ENCODE data around the gene KLHL33. TPM values are rescaled to one million over a fixed set of nuclear protein-coding genes. Genes with fewer than 3 reads are reported as not detected.

Gene KLHL33
- total and polyA plus RNA-seq, 10 of the 15 experiments (the other 5 are each of a cell fraction or from before 2014, with no cell fraction given), result 0.01 to 0.16 (median 0.04) TPM; not detected in 5

GRCh38 chr14:20422886-20423285 lies 13.1 kb downstream of the KLHL33 start:
- ATAC-seq (no peak), FAIRE-seq (no peak), DNase-seq (ENCODE audit: low read depth, low spot score) (no peak)
- ChIA-PET POLR2A (interaction anchor here (0.7 to 1.1 kb wide), 2 partner anchors 9 to 11 kb away, joined by 3 to 5 read pairs; partner anchors contain the start of gene TEP1), SMC1A (ENCODE audit: uncharacterized antibody, unreplicated experiment) (interaction anchor here (0.9 to 2.7 kb wide), 4 partner anchors 8 to 94 kb away, joined by 3 to 18 read pairs (median 4); partner anchors contain the start of gene TEP1), RAD21 (ENCODE audit: unreplicated experiment) (no interaction called here), CTCF (interaction anchor here (1.8 to 8.6 kb wide), 3 partner anchors 8 to 95 kb away, joined by 4 to 70 read pairs (median 15); partner anchors contain the start of gene PNP)
- intact Hi-C loops (cut with micrococcal nuclease; ENCODE audit: unreplicated experiment), result no loop called here
- Histone ChIP-seq H3K4me1 (ENCODE audit: control insufficient read depth, insufficient read depth, low read length) (peaks cover 7% of the 10 kb centered on the region), H3K4me2 (ENCODE audit: control insufficient read depth, insufficient read depth) (no peak overlapping the region), H3K36me3 (ENCODE audit: control insufficient read depth in 2 of 2, insufficient read depth in 2 of 2, low read length in 1 of 2) (no peaks in the 10 kb centered on the region), H3K27ac (ENCODE audit: control insufficient read depth, insufficient read depth) (no peak overlapping the region), H3K27me3 (replicated peaks in 1 of 2; ENCODE audit: control insufficient read depth in 2 of 2, insufficient read depth in 2 of 2, low read length in 1 of 2) (no peaks in the 10 kb centered on the region), H3K9me3 (replicated peaks; ENCODE audit: control insufficient read depth, insufficient read depth, low read length) (no peaks in the 10 kb centered on the region), H4K20me1 (ENCODE audit: control insufficient read depth, insufficient read depth) (no peaks in the 10 kb centered on the region), H3K9ac (ENCODE audit: control insufficient read depth, insufficient read depth, low read length) (no peak overlapping the region), H2AFZ (ENCODE audit: control insufficient read depth, low read depth, low read length) (no peak overlapping the region), H3K79me2 (ENCODE audit: control insufficient read depth, insufficient read depth, low read length) (no peaks in the 10 kb centered on the region), H3K4me3 (no peak overlapping the region)
- in situ Hi-C loops (cut with MboI), result no loop called here
- BruUV-seq (replicated peaks), result no TSS peak
- WGBS (ENCODE audit: insufficient coverage, insufficient replicate concordance, low lambda C conversion rate, missing lambda C conversion rate), result 48% methylated on average over 2 of the region's 2 CpGs
- TF ChIP-seq TCF3 (IDR thresholded peaks at IDR 0.05; ENCODE audit: borderline replicate concordance, insufficient read depth, low read depth, low read length) (no peak), JUNB (IDR thresholded peaks at IDR 0.05) (no peak), MTA2 (IDR thresholded peaks at IDR 0.05; ENCODE audit: low read depth) (no peak), MXI1 (IDR thresholded peaks at IDR 0.05; ENCODE audit: low read depth, low read length) (no peak), CREB1 (IDR thresholded peaks at IDR 0.05; ENCODE audit: low read depth) (no peak), BCL11A (IDR thresholded peaks at IDR 0.05; ENCODE audit: low read depth, low read length) (no peak), PAX8 (IDR thresholded peaks at IDR 0.05) (no peak), SIX5 (IDR thresholded peaks at IDR 0.05; ENCODE audit: low read depth, low read length, severe bottlenecking) (no peak), CHD2 (IDR thresholded peaks at IDR 0.05; ENCODE audit: borderline replicate concordance, low read depth, low read length) (no peak), CUX1 (IDR thresholded peaks at IDR 0.05; ENCODE audit: insufficient replicate concordance, low read depth, low read length) (no peak), CEBPB (IDR thresholded peaks at IDR 0.05; ENCODE audit: borderline replicate concordance in 1 of 2, low read depth in 2 of 2, low read length in 2 of 2) (no peak), CEBPZ (IDR thresholded peaks at IDR 0.05; ENCODE audit: low read depth, low read length) (no peak), ZBTB4 (CRISPR knock-in tag; IDR thresholded peaks at IDR 0.05) (no peak)

Data from GM12878 (cell line).